CD1c-positive myeloid dendritic cell (primary cell): ENCODE data around the gene FIBP.

Experiments
- DNase-seq: peaks from one replicate; pipeline ENCODE4 v3.0.0-alpha.2; 2016; ENCODE audit errors: extremely low spot score

Gene FIBP

DNA sequence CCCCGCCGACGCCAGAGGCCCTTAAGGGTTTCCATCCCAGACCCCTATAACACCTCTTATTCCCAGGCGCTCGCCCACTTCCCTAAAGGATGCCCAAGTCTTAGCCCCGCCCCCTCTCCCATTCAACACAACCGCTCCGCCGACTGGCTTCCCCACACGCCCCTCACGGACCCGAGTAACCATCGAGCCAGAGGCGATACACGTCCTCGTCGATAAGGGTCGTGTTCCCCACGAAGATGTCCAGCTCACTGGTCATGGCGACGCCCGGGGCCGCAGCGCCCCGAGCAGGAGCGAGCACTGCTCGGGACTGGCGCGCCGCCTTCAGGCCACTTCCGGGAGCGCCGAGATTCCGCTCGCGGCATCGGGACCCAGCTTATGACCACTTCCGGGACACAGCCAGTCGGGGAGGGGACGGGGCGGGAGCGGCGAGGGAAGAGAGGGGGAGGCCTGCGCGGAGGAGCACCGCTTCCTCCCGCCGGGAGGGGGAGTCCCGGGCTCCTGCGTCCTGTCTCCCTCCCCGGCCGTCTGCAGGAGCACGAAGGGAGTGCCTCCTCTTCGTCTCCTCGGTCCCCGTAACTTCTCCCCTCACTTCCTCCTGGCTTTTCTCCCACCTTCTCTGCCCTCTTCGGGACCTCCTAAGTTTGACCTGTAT lies at the start of gene FIBP:
TSS of gene FIBP (minus strand) at position 309 of the 652 bp plus-strand sequence. CDS start at position 256, 53 bp downstream.
- peak; percentile 98 for DNase-seq

DNA sequence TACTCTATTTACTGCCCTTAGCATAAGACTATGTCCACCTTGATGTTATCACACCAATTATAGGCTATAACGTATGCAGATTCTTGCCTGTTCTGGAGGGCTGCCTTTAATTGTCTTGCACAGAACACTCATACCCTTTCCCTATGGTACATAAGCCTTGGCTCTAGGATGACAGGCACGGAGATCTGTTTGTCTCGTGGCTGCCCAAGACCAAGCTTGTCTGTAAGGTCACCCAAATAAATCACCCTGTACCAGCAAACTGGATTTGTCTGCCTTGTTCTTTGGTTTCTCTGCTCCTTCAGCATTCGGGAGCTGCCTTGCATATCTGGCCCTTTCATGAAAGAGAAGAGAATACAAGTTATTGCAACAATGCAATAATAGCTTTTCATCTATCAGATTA lies 49.5 kb upstream of the FIBP start:
- no peak for DNase-seq

DNA sequence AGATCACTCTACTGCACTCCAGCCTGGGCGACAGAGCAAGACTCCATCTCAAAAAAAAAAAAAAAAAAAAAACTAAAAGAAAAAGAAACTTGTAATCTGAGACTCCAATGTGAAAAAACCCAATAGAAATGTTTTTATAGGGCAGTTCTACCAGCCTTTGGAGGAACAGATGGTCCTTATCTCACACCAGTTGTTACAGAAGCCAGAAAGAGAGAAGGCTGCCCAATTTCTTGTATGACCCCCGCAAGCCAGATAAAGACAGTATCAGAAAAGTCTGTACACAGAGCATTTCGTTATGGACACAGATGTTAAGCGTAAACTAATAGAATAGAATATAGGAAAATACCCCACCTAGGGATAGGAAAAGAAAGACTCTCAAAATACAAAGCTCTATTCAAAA lies 45.7 kb upstream of the FIBP start:
- no peak for DNase-seq

- peak; percentile 30 for DNase-seq
Observed at GRCh38 chr11:65932558-65932919, 44.3 kb upstream of the FIBP start.

DNA sequence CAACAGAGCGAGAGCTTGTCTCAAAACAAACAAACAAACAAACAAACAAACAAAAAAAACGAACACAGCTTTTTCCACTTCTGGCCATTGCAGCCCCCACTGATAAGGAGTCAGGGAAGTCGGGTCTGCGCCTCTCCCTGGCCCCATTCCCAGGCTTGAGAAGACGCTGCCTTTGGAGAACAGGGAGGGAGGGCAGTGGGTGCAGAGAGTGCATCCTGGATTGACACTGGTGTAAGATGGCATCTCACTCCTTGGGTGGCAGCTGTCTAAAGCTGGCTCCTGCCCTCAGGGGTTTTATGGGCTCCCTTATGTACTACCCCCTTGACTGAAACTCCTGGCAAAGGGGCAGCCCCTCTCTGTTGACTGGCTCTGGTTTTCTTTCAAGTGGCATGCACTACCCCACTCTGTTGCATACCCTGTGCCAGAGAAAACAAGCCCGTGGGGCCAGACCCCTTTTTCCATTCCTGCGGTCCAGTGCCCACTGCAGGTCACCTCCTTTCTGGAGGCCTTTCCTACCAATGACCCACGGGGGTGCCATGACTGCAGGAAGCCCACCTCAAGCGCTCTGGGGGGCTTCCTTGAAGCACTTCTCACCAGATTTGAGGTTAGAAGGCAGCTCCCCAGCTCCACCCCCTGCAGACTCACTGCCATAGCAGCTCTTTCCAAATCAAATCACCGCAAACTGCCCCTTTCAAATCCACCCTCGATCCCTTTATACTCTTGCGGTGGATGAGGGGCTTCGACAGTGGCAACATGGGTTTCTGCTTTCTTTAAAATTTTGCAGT lies 43.7 kb upstream of the FIBP start:
- no peak for DNase-seq

- DNase-seq: no peak
Observed at GRCh38 chr11:65928667-65929066, 40.4 kb upstream of the FIBP start.

DNA sequence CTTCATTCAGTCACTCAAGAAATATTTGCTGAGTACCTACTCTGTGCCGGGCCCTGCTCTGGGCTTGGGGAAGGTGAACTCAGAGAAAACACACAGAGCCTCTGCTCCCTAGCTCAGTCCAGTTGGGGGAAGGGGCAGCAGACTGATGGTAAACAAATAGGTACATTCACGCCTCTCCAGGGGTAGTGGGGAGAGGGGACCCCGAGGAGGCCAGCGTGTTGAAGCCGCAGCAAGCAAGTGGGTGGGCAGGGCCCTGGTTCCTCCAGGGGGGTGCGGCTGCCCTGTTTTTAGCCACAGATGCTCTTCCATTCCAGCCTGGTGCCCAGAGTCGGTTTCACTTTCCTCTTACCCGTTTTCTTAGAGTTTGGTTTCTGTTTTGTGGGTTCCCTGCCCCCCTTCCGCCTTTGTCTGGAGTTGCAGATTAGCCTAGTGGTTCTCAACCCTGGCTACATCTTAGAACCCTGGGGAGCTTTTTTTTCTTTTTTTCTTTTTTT lies 39.7 kb upstream of the FIBP start:
- peak; percentile 74 for DNase-seq

- DNase-seq: no peak
Observed at GRCh38 chr11:65925397-65925796, 37.1 kb upstream of the FIBP start.

DNA sequence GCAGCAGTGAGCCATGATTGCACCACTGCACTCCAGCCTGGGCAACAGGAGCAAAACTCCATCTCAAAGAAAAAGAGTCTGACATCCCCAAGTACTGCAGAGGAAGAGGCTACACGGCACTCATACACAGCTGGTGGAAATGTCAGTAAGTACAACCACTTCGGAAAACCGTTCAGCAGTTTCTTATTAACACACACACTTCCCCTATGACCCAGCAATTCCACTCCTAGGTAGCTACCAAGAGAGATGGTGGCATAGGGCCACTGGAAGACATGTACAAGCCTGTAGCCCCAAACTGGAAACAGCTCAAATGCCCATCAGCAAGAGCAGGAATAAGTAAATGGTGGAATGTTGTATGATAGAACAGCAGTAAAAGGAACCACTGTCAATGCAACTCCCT lies 34.3 kb upstream of the FIBP start:
- no peak for DNase-seq

DNA sequence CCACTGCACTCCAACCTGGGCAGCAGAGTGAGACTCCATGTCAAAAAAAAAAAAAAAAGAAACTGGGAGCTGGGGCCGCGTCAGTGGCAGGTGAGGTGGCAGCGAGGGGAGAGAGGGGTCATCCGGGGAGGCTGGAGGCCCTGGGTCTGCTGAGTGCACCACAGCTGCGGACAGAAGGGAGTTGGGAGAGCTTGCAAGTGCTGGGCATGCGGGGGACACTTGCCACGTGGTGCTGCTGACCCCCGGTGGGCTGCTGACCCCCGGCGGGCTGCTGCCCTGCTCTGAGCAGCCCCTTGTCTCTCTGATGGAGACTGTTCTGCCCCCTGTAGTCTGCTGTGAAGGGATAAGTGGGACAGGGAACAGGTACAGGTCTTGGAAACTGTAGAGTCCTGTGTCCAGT lies 33.6 kb upstream of the FIBP start:
- DNase-seq: no peak

DNA sequence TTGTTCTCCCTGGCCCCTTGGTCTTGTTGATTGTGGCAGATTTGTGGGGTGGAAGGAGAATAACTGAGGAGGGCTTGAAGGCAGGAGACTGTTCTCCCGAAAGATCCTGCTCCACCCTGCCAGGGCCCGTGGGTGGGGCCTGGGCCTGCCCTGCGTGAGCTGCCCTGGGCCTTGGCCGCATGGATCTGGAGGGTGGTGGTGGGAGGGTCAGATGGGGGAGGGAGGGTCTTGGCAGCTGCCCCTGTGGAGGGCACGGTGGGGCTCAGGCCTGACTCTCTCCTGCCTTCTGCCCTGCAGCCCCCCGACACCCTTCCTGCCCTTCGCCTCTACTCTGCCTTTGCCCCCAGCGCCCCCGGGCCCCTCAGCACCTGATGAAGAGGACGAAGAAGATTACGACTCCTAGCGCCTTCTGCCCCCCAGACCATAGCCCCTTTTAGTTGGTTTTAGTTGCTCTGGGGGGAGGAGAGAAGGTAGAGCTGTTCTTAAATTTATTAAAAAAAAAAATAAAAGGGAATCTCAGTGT lies 32.8 kb upstream of the FIBP start:
- no peak for DNase-seq

DNA sequence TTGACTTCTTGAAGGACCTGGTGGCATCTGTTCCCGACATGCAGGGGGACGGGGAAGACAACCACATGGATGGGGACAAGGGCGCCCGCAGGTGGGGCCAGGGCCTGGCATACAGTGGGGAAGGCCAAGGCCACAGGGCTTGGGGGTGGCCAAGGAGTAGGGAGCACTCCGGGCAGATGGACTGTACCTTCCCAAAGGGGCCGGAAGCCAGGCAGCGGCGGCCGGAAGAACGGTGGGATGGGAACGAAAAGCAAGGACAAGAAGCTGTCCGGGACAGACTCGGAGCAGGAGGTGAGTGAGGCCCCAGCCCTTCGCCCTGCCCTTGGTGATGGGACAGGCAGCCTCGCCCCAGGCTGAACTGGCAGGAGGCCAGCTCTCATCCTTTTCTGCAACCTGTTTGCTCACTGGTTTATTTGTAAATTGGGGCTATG lies 32.1 kb upstream of the FIBP start:
- DNase-seq: no peak

- DNase-seq: peak; percentile 48
Observed at GRCh38 chr11:65919573-65920371, 31.5 kb upstream of the FIBP start.

- DNase-seq: peak; percentile 99
Observed at GRCh38 chr11:65919141-65919572, 30.9 kb upstream of the FIBP start, which contains the start of gene DRAP1. Gene DRAP1 (plus strand): TSS chr11:65919426. CDS start chr11:65919502, 76 bp downstream.

GRCh38 chr11:65918211-65919140 lies 30.2 kb upstream of the FIBP start, which contains the start of gene C11orf68:
Gene C11orf68 (minus strand): TSS chr11:65919062. CDS start chr11:65919031, 31 bp downstream.
- DNase-seq: no peak

DNA sequence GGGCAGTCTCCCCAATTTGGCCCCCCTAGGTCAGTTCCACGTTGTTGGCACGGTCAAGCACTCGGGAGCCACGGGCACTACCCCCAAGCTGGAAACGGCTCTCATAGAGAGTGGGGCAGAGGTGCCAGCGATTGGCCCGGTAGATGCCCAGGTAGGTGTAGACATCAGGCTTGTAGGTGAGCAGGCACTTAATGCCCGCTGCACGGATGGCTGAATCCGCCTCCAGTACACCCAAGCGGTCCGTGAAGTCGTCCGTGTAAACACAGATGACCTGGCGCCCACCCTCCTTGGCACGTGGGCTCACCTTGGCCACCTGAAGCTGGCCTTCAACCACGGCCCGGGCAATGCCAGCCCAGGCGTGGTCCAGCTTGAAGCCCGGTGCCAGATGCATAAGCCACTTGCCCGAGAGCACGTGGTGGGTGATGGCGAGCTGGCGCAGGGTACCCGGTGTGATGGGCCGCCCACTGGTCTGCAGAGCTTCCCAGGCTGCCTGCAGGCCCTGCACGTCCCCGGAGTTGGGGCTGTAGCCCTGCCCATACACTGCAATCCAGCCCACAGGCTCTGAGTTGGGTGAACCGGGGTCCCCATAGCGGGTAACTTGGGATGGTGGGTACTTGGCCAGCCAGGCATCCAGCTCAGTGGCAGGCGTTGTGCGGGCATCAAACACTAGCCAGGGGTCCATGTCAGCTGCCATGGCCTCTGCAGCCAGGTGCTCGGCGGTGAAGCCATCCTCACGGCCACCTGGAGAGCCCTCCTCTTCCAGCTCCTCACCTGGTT lies 29.4 kb upstream of the FIBP start:
- no peak for DNase-seq

DNA sequence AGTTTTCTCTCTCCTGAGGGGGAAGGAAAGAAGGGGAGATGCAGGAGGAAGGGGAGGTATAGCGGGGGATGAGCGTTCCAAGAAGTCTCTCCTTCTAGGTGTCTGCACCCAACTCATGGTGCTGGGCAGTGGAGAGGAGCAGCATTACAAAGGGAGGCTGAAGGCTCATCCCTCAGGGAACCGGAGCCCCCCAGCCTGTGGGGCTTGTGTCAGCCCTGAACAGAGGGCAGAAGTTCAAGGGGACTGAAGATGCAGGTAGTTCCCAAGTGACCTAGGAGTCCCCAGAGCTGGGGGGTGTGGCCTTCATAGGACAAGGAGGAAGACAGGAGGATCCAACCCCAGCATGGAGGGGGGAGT lies 28.8 kb upstream of the FIBP start:
- DNase-seq: no peak

GRCh38 chr11:65916391-65916790 lies 28.1 kb upstream of the FIBP start:
- no peak for DNase-seq

GRCh38 chr11:65915821-65916251 lies 27.6 kb upstream of the FIBP start:
- peak; percentile 47 for DNase-seq
